Measurements from ENCODE around the gene BAG5.
A peak's percentile ranks its signal among the peaks of the same experiment; 100 is the strongest.

Gene BAG5

DNA sequence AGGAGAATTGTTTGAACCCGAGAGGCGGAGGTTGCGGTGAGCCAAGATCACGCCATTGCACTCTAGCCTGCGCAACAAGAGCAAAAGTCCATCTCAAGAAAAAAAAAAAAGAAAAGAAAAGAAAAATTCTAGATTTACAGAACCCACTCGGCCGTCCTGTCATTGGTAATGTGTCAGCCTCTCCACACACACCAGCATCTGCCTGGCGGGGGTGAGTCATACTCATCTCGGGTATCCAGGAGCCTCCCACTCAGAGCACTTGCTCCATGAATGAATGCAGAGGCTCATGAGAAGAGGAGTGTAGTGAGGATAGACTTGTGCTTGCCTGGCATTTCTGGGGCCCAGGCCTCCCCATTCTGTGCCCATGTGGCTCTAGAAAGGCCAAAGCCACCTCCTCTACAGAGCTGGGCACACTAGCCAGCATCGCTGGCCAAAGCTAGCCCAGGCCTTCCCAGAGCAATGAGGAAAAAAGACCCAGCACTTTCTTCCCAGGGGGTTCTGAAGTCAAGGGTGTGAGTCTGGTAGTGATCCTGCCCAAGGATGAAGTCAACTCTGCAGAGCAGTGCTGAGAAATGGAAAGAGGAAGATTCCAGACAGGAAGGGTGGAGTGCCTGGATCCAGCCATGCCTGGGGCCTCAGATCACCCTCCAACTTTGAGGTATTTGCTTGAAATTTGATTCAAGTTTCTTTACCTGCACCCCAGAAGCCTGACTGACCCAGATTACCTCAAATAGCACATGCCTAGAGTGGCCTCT lies 35.3 kb upstream of the BAG5 start:
- no peak for TF ChIP-seq Cebpa-rat (IDR thresholded peaks at IDR 0.05)
- H3K9ac ChIP-seq: no peak overlapping the region
- no peaks in the 10 kb centered on the region for H3K9me3 ChIP-seq (replicated peaks in 1 of 11)
- H3K4me1 ChIP-seq: peaks cover 22 to 41% (median 31%) of the 10 kb centered on the region in 10 experiments
- H3K27me3 ChIP-seq: no peaks in the 10 kb centered on the region
- H3K4me3 ChIP-seq: no peak overlapping the region
- peak overlapping the region in 5 of 11 experiments; percentile 2 to 86 (median 69); a peak in 8 of 22 replicates for H3K4me2 ChIP-seq
- H3K27ac ChIP-seq: no peak overlapping the region
- H3K36me3 ChIP-seq: no peaks in the 10 kb centered on the region
- H4K20me1 ChIP-seq: peaks cover 0 to 15% (median 0%) of the 10 kb centered on the region in 11 experiments; a peak in 4 of 22 replicates

DNA sequence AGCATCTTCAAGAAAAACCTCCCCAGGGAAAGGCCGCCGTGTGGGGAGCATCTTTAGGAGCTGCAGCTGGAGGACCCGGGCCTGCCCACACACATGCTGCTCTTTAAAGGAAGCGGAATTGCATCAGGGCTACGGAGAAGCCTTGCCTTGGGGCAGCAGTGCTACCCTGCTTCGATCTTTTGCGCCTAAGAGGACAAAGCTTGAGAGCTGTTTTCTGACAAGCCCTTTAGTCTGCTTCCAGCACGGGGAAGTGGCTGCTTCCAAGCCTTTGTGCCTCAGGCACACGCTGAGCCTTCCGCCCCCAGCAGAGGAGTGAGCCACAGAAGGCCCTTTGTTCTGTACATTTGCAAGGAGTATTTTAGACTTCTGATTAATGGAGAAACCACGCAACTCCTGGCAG lies 31.8 kb upstream of the BAG5 start:
- no peaks in the 10 kb centered on the region for H3K9me3 ChIP-seq (replicated peaks in 1 of 11)
- peaks cover 19 to 38% (median 28%) of the 10 kb centered on the region in 10 experiments for H3K4me1 ChIP-seq
- no peak overlapping the region; a peak in 1 of 22 replicates for H3K9ac ChIP-seq
- H3K27me3 ChIP-seq: no peaks in the 10 kb centered on the region
- peak overlapping the region in 4 of 11 experiments; percentile 14 to 44 (median 33); a peak in 5 of 22 replicates for H3K4me2 ChIP-seq
- H3K27ac ChIP-seq: no peak overlapping the region
- no peak overlapping the region for H3K4me3 ChIP-seq
- TF ChIP-seq Cebpa-rat (IDR thresholded peaks at IDR 0.05): no peak
- peaks cover 16 to 24% (median 21%) of the 10 kb centered on the region in 11 experiments for H3K36me3 ChIP-seq
- peaks cover 0 to 15% (median 0%) of the 10 kb centered on the region in 11 experiments; a peak in 4 of 22 replicates for H4K20me1 ChIP-seq

DNA sequence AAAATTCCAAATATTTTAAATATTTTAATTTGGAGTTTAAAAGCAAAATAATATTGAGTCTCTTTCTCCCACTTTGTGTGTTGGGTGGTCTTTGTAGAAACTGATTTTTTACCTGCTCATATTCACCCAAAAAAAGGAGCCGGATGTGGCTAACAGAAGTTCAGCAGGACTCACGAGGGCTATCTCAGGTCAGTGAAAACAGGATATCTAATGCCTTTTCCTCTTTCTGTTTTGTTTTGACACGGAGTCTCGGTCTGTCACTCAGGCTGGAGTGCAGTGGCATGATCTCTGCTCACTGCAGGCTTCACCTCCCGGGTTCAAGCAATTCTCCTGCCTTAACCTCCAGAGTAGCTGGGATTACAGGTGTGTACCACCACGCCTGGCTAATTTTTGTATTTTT lies 31.1 kb upstream of the BAG5 start:
- Histone ChIP-seq H3K9ac (no peak overlapping the region), H3K4me1 (peaks cover 19 to 38% (median 28%) of the 10 kb centered on the region in 10 experiments), H3K27me3 (no peaks in the 10 kb centered on the region), H3K4me2 (peak overlapping the region in 2 of 11 experiments; percentile 25 to 44; a peak in 4 of 22 replicates), H3K36me3 (peaks cover 23 to 31% (median 28%) of the 10 kb centered on the region in 11 experiments), H4K20me1 (peaks cover 0 to 15% (median 0%) of the 10 kb centered on the region in 11 experiments; a peak in 4 of 22 replicates), H3K4me3 (no peak overlapping the region), H3K9me3 (replicated peaks in 1 of 11) (no peaks in the 10 kb centered on the region), H3K27ac (no peak overlapping the region)
- TF ChIP-seq Cebpa-rat (IDR thresholded peaks at IDR 0.05): no peak

DNA sequence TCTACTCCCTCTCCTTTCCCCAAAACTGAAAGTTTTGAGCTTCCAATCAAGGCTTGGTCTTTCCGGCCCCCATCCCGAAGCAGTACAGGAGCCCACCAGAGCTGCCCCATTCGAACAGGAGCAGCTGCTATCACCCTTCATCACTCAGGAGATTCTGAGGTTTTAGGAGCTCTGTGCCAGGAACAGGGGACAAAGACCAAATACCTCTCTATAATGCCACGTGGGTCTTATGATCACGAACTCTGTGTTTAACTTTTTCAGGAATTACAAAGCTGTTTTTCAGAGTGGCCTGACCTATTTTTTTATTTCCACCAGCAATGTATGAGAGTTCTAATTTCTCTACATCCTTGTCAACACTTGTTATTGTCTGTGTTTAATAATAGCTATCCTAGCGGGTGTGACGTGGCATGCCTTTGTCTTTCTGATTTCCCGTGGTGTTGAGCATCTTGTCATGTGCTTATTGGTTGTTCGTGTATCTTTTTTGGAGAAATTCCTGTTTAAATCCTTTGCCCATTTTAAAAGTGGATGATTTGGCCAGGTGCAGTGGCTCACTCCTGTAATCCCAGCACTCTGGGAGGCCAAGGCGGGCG lies 22.0 kb upstream of the BAG5 start:
- Histone ChIP-seq H3K4me1 (no peaks in the 10 kb centered on the region), H3K27ac (no peak overlapping the region), H3K9me3 (replicated peaks in 1 of 11) (no peaks in the 10 kb centered on the region), H3K9ac (no peak overlapping the region), H3K27me3 (no peaks in the 10 kb centered on the region), H4K20me1 (peaks cover 0 to 32% (median 12%) of the 10 kb centered on the region in 11 experiments; a peak in 11 of 22 replicates), H3K4me3 (no peak overlapping the region), H3K36me3 (peaks cover 30 to 88% (median 51%) of the 10 kb centered on the region in 11 experiments), H3K4me2 (no peak overlapping the region)
- no peak for TF ChIP-seq Cebpa-rat (IDR thresholded peaks at IDR 0.05)

DNA sequence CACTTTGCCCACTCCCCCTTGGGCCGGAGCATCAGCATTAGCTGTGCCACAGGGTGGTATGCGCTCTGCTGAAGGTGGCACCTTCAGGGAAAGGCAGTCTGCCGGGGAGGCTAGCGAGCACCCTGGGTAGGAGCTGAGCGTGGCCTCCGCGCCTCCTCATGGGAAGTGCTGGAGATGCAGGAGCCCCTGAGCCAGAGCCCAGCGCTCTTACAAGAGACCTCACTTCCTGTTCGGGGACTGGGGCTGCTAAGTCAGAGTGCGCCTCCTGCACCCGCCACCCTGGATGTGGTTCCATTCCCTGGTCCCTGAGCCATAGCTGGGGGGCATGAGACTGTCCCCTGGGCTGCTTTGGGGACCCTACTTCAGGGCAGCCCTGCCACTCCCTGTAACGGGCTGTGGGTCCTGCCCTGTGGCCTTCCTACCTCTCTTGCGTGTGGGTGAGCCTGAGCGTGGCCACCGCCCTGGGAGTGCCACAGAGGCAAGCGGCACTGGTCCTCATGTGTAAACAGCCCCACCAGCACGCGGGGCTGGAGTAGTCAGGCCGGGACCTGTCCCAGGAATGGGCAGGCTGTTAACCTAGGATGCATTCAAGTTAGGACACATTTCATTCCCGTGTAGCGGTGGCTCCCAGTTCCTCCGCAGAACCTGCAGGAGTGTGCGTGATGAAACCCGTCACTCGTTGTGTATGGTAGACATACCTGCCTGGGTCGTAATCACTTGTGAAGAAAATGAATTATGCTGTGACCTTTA lies 19.7 kb upstream of the BAG5 start:
- no peak for TF ChIP-seq Cebpa-rat (IDR thresholded peaks at IDR 0.05)
- Histone ChIP-seq H3K27me3 (no peaks in the 10 kb centered on the region), H3K4me1 (no peaks in the 10 kb centered on the region), H3K27ac (no peak overlapping the region), H3K36me3 (peaks cover 32 to 88% (median 58%) of the 10 kb centered on the region in 11 experiments), H3K4me2 (no peak overlapping the region), H4K20me1 (peaks cover 0 to 45% (median 14%) of the 10 kb centered on the region in 11 experiments; a peak in 13 of 22 replicates), H3K9ac (no peak overlapping the region), H3K9me3 (replicated peaks in 1 of 11) (no peaks in the 10 kb centered on the region), H3K4me3 (no peak overlapping the region)

DNA sequence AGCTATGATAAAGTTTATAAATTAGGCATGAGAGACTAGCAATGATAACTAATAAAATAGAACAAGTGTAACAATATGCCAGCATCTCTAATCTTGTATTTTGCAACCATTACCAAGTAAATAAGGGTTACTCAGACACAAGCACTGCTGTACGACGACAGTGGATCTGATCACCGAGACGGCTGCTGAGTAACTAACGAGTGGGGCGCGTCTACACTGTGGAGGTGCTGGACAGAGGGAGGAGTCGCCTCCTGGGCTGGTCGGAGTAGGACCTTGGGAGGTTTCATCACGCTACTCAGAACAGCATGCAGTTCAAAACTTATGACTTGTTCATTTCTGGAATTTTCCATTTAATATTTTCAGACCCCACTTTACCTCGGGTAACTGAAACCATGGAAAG lies 18.7 kb upstream of the BAG5 start:
- no peak overlapping the region for H3K9ac ChIP-seq
- no peaks in the 10 kb centered on the region for H3K9me3 ChIP-seq (replicated peaks in 1 of 11)
- no peak overlapping the region for H3K4me2 ChIP-seq
- H4K20me1 ChIP-seq: peaks cover 0 to 54% (median 21%) of the 10 kb centered on the region in 11 experiments; a peak in 13 of 22 replicates
- H3K4me3 ChIP-seq: no peak overlapping the region
- H3K4me1 ChIP-seq: peaks cover 4 to 8% (median 6%) of the 10 kb centered on the region in 10 experiments; a peak in 13 of 20 replicates
- no peaks in the 10 kb centered on the region for H3K27me3 ChIP-seq
- peaks cover 40 to 88% (median 62%) of the 10 kb centered on the region in 11 experiments for H3K36me3 ChIP-seq
- TF ChIP-seq Cebpa-rat (IDR thresholded peaks at IDR 0.05): no peak
- H3K27ac ChIP-seq: no peak overlapping the region

DNA sequence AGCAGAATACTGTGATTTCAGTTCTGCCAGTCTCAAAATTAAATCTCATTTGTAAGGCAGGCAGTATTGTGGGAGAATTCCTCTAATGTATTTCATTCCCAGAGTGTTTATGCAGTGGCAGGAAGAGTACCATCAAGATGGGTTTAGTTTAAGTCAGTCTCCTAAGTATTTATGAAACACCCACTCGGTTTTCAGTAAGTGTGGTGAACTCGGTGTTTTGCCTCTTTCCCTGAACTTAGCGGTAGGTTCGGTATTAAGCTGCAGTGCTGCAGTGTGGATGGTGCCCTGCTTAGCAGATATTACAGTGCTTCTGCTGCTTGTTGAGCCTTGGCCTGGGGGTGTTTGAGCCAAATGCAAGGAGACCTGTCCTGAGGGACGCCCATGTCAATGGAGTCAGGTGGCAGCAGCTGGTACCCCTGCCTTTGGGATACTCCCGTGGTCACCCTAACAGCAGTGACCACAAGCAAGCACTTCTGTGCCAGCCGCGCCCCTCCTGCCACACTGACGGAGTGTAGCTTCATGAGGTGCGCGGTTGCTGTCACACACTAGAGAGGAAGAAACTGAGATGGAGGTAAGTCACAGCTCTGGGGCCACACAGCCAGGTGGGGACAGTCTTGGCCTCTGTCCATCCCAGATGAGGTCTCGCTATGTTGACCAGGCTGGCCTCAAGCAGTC lies 16.1 kb upstream of the BAG5 start:
- Histone ChIP-seq H3K9ac (no peak overlapping the region), H3K9me3 (replicated peaks in 1 of 11) (no peaks in the 10 kb centered on the region), H4K20me1 (peaks cover under 1 to 70% (median 30%) of the 10 kb centered on the region in 11 experiments; a peak in 18 of 22 replicates), H3K27me3 (no peaks in the 10 kb centered on the region), H3K4me3 (no peak overlapping the region), H3K4me1 (peaks cover 4 to 10% (median 7%) of the 10 kb centered on the region in 10 experiments; a peak in 13 of 20 replicates), H3K27ac (no peak overlapping the region), H3K36me3 (peaks cover 63 to 96% (median 82%) of the 10 kb centered on the region in 11 experiments), H3K4me2 (no peak overlapping the region)
- no peak for TF ChIP-seq Cebpa-rat (IDR thresholded peaks at IDR 0.05)

DNA sequence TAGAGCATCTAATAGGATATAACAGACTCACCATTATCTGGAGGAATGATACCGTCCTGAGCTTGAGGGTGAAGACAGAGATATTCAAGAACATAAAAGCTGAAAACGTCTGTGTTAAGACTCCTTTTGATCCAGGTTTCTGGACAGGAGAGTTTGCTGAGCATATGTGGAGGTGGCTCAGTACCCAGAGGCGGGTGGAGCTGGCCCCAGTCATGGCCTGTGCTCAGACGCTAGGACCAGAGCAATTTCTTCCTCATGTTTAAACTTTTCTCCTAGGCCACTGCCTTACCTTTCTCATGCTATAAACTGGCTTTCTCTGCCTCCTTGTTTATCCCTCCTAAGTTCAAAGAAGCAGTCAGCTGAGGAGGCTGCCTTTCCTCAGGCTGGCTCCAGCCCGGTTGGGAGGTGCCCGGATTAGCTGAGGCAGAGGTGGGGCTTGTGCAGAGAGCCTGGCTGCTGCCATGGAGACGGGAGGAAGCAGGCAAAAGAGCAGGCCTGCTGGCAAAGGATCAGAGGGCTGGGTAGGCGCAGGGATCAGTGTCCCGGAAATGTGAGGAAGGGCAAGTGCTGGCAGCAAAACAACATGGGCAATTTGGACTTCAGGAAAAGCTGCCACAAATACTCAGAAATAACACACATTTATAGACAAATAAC lies 14.0 kb upstream of the BAG5 start:
- H3K4me3 ChIP-seq: no peak overlapping the region
- peak overlapping the region in 8 of 11 experiments; percentile 1 to 39 (median 22); a peak in 6 of 22 replicates for H3K4me2 ChIP-seq
- peaks cover 5 to 76% (median 38%) of the 10 kb centered on the region in 11 experiments; a peak in 19 of 22 replicates for H4K20me1 ChIP-seq
- H3K27ac ChIP-seq: no peak overlapping the region; a peak in 1 of 22 replicates
- H3K27me3 ChIP-seq: no peaks in the 10 kb centered on the region
- H3K36me3 ChIP-seq: peaks cover 63 to 92% (median 81%) of the 10 kb centered on the region in 11 experiments
- no peaks in the 10 kb centered on the region for H3K9me3 ChIP-seq (replicated peaks in 1 of 11)
- no peak for TF ChIP-seq Cebpa-rat (IDR thresholded peaks at IDR 0.05)
- H3K9ac ChIP-seq: peak overlapping the region in 6 of 11 experiments; percentile 7 to 47 (median 20); a peak in 5 of 22 replicates
- H3K4me1 ChIP-seq: peaks cover 4 to 13% (median 7%) of the 10 kb centered on the region in 10 experiments; a peak in 14 of 20 replicates
